Fibroblast of skin of left quadriceps (primary cell): ENCODE results near the gene LRRC63.
"Not testable (repeated sequence)": the region's sequence is repeated elsewhere in the genome, so short reads cannot be mapped to it uniquely, and the experiment has no call there.

Experiments
- DNase-seq, 2 experiments: peaks; one replicate each; pipeline ENCODE4 v3.0.0-alpha.2; 2013; ENCODE audit warnings: low read depth in 2 of 2

The LRRC63 gene

GRCh38 chr13:46181377-46181839, 30.3 kb upstream of the LRRC63 start:
- no peak for DNase-seq

GRCh38 chr13:46181840-46182490, 29.8 kb upstream of the LRRC63 start, which contains the start of gene LCP1:
TSS of gene LCP1 (minus strand) at chr13:46182177. CDS start at chr13:46159662, 22,515 bp downstream.
- no peak for DNase-seq

- DNase-seq: no peak
These were observed 29.2 kb upstream of the LRRC63 start for GRCh38 chr13:46182491-46182877.

GRCh38 chr13:46183018-46183946, 28.4 kb upstream of the LRRC63 start:
- DNase-seq: no peak

GRCh38 chr13:46184277-46184699, 27.4 kb upstream of the LRRC63 start:
- DNase-seq: no peak

GRCh38 chr13:46185634-46186033, 26.1 kb upstream of the LRRC63 start:
- DNase-seq: no peak

GRCh38 chr13:46192412-46192811, 19.3 kb upstream of the LRRC63 start:
- DNase-seq: no peak

- DNase-seq: no peak
These were observed 16.7 kb upstream of the LRRC63 start for GRCh38 chr13:46195016-46195415.

- DNase-seq: peak; percentile 84 to 85
These were observed 14.3 kb upstream of the LRRC63 start for GRCh38 chr13:46197299-46198048.

- no peak for DNase-seq
These were observed 13.0 kb upstream of the LRRC63 start for GRCh38 chr13:46198696-46199193.

- no peak for DNase-seq
These were observed 9.4 kb upstream of the LRRC63 start for GRCh38 chr13:46202188-46202795.

- no peak for DNase-seq
These were observed 8.8 kb upstream of the LRRC63 start for GRCh38 chr13:46202966-46203365.

GRCh38 chr13:46206143-46206542, 5.6 kb upstream of the LRRC63 start:
- no peak for DNase-seq

GRCh38 chr13:46207828-46208227, 3.9 kb upstream of the LRRC63 start:
- DNase-seq: no peak

- DNase-seq: no peak
These were observed 1.2 kb upstream of the LRRC63 start for GRCh38 chr13:46210362-46211083.

GRCh38 chr13:46211116-46211482, 629 bp upstream of the LRRC63 start:
- DNase-seq: no peak

- DNase-seq: no peak
These were observed 1.5 kb downstream of the LRRC63 start for GRCh38 chr13:46213242-46213641.

GRCh38 chr13:46214741-46215140, 3.0 kb downstream of the LRRC63 start:
- not testable (repeated sequence) for DNase-seq

GRCh38 chr13:46220234-46220633, 8.5 kb downstream of the LRRC63 start:
- not testable (repeated sequence) for DNase-seq

GRCh38 chr13:46229251-46229650, 17.5 kb downstream of the LRRC63 start:
- no peak for DNase-seq

- DNase-seq: no peak
These were observed 20.6 kb downstream of the LRRC63 start for GRCh38 chr13:46232281-46232680.
